D341Med (cell line): Measurements from ENCODE around the gene CYP2J2.
"Not testable (repeated sequence)": the region's sequence is repeated elsewhere in the genome, so short reads cannot be mapped to it uniquely, and the experiment has no call there.

Experiments
- DNase-seq: peaks from one replicate; pipeline ENCODE4 v3.0.0; 2012; ENCODE audit warnings: low spot score

The CYP2J2 gene

GRCh38 chr1:59919746-59920145, 6.8 kb downstream of the CYP2J2 start:
- DNase-seq: no peak

- DNase-seq: no peak
These were observed 8.8 kb downstream of the CYP2J2 start for GRCh38 chr1:59917785-59918180.

- no peak for DNase-seq
These were observed 9.4 kb downstream of the CYP2J2 start for GRCh38 chr1:59917026-59917784.

GRCh38 chr1:59915516-59915915, 11.1 kb downstream of the CYP2J2 start:
- DNase-seq: no peak

GRCh38 chr1:59914791-59915286, 11.7 kb downstream of the CYP2J2 start:
- not testable (repeated sequence) for DNase-seq

GRCh38 chr1:59908682-59909081, 17.9 kb downstream of the CYP2J2 start:
- DNase-seq: no peak

GRCh38 chr1:59908084-59908483, 18.5 kb downstream of the CYP2J2 start:
- DNase-seq: no peak

- no peak for DNase-seq
These were observed 19.6 kb downstream of the CYP2J2 start for GRCh38 chr1:59906931-59907330.

GRCh38 chr1:59903141-59903754, 23.3 kb downstream of the CYP2J2 start:
- peak; percentile 55 for DNase-seq

GRCh38 chr1:59901770-59902388, 24.7 kb downstream of the CYP2J2 start:
- DNase-seq: no peak

- DNase-seq: peak; percentile 21
These were observed 25.9 kb downstream of the CYP2J2 start for GRCh38 chr1:59900640-59901039.

GRCh38 chr1:59898927-59899326, 27.6 kb downstream of the CYP2J2 start:
- no peak for DNase-seq

- DNase-seq: no peak
These were observed 29.4 kb downstream of the CYP2J2 start for GRCh38 chr1:59897165-59897564.

GRCh38 chr1:59892841-59893811, 33.4 kb downstream of the CYP2J2 start:
- no peak for DNase-seq

- DNase-seq: no peak
These were observed 41.3 kb downstream of the CYP2J2 start for GRCh38 chr1:59885160-59885832.

GRCh38 chr1:59880735-59881134, 45.8 kb downstream of the CYP2J2 start:
- no peak for DNase-seq

- DNase-seq: no peak
These were observed 46.5 kb downstream of the CYP2J2 start for GRCh38 chr1:59879996-59880505.

GRCh38 chr1:59879574-59879973, 47.0 kb downstream of the CYP2J2 start:
- peak; percentile 49 for DNase-seq

GRCh38 chr1:59878370-59878769, 48.2 kb downstream of the CYP2J2 start:
- DNase-seq: no peak

- no peak for DNase-seq
These were observed 49.4 kb downstream of the CYP2J2 start for GRCh38 chr1:59877108-59877682.

GRCh38 chr1:59871746-59872145, 54.8 kb downstream of the CYP2J2 start:
- DNase-seq: no peak
